ENCODE data around the gene DMD. TPM values are rescaled to one million over a fixed set of nuclear protein-coding genes. Genes with fewer than 3 reads are reported as not detected.

DMD gene
- total RNA-seq, 1 experiment from 2014 or later, result 6.2 TPM

- in situ Hi-C loops (cut with HindIII; ENCODE audit: low pct_unique_long_range_greater_than_20kb, low sequenced_read_pairs), result no loop called here
- DNase-seq (ENCODE audit: low read depth), result no peak
Observed at GRCh38 chrX:31320740-31321139, 1890.6 kb downstream of the DMD start.

GRCh38 chrX:31319586-31319985 lies 1891.8 kb downstream of the DMD start:
- no peak for DNase-seq (ENCODE audit: low read depth)
- in situ Hi-C loops (cut with HindIII; ENCODE audit: low pct_unique_long_range_greater_than_20kb, low sequenced_read_pairs), result no loop called here

DNA sequence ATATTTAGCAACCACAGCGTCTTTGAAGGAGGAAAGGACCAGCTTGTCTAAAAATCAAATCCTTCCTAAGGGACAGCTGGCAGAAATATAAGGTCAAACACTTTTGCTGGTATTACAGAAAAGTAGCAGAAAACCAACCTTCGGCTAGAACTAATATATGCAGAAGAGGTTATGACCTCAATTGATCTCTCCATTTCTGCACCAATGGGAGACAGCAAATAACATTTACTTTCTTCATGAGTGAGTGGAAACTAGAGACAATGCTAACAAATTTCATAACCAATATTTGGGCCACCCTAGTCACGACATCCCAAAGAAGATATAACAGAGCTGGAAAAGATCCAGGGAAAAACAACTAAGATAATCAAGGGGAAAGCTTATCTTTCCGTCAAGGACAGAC lies 1892.5 kb downstream of the DMD start:
- in situ Hi-C loops (cut with HindIII; ENCODE audit: low pct_unique_long_range_greater_than_20kb, low sequenced_read_pairs), result no loop called here
- no peak for DNase-seq (ENCODE audit: low read depth)

GRCh38 chrX:31316340-31316991 lies 1894.9 kb downstream of the DMD start:
- in situ Hi-C loops (cut with HindIII; ENCODE audit: low pct_unique_long_range_greater_than_20kb, low sequenced_read_pairs), result no loop called here
- DNase-seq (ENCODE audit: low read depth), result no peak

- no peak for DNase-seq (ENCODE audit: low read depth)
- in situ Hi-C loops (cut with HindIII; ENCODE audit: low pct_unique_long_range_greater_than_20kb, low sequenced_read_pairs), result no loop called here
Observed at GRCh38 chrX:31314921-31315320, 1896.4 kb downstream of the DMD start.

DNA sequence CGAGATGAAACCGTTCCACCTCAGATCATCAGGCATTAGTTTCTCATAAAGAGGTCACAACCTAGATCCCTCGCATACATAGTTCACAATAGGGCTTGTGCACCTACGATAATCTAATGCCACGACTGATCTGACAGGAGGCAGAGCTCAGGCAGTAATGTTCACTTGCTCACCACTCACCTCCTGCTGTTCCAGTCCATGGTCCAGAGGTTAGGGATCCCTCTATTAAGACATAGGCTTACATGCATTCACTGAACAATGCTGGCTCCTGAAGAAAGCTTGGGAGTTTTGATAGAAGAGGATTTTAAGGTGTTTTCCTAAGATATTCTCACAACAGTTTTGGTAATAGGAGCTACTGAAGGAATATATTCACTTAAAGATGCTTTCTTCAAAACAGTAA lies 1903.4 kb downstream of the DMD start:
- in situ Hi-C loops (cut with HindIII; ENCODE audit: low pct_unique_long_range_greater_than_20kb, low sequenced_read_pairs), result no loop called here
- DNase-seq (ENCODE audit: low read depth), result no peak

- in situ Hi-C loops (cut with HindIII; ENCODE audit: low pct_unique_long_range_greater_than_20kb, low sequenced_read_pairs), result no loop called here
- DNase-seq (ENCODE audit: low read depth), result no peak
Observed at GRCh38 chrX:31302573-31303075, 1908.7 kb downstream of the DMD start.

- DNase-seq (ENCODE audit: low read depth), result no peak
- in situ Hi-C loops (cut with HindIII; ENCODE audit: low pct_unique_long_range_greater_than_20kb, low sequenced_read_pairs), result no loop called here
Observed at GRCh38 chrX:31301941-31302340, 1909.4 kb downstream of the DMD start.

- in situ Hi-C loops (cut with HindIII; ENCODE audit: low pct_unique_long_range_greater_than_20kb, low sequenced_read_pairs), result no loop called here
- no peak for DNase-seq (ENCODE audit: low read depth)
Observed at GRCh38 chrX:31301203-31301602, 1910.1 kb downstream of the DMD start.

DNA sequence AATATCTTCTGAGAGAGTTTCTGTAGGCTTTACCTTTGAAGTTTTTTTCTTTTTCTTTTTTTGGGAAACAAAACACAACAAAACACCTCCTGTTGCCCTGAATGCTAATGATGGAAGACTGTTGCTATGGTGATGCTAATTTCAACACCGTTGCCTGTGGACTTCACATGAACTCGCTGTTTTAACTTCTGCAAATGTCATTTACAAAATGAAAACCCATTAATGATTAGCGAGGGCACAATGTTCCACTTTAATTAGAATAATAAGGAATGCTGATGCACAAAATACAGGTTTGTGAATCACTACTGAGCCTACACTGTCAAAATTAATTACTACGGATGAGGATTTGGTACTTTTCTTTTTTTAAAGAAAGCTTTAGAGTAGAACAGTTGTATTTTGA lies 1912.4 kb downstream of the DMD start:
- no peak for DNase-seq (ENCODE audit: low read depth)
- in situ Hi-C loops (cut with HindIII; ENCODE audit: low pct_unique_long_range_greater_than_20kb, low sequenced_read_pairs), result no loop called here

DNA sequence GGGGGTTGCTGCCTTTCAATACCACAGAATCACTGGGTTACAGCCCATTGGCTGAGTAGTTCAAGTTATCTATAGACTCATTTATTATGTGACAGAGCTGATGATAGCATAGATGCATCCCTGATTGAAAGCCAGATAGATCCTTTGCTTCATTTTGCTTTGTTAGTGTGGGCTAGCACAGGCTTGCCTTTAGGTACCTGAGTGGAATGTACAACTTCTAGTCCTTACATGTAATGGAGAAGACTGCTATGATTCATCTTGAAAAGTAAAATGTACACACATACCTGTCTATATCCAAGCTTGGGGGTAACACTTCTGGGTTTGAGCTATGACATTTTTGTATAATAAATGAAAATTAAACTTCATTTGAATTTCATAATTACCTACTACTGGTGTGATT lies 1913.5 kb downstream of the DMD start:
- no peak for DNase-seq (ENCODE audit: low read depth)
- in situ Hi-C loops (cut with HindIII; ENCODE audit: low pct_unique_long_range_greater_than_20kb, low sequenced_read_pairs), result no loop called here

- in situ Hi-C loops (cut with HindIII; ENCODE audit: low pct_unique_long_range_greater_than_20kb, low sequenced_read_pairs), result no loop called here
- no peak for DNase-seq (ENCODE audit: low read depth)
Observed at GRCh38 chrX:31294475-31294874, 1916.9 kb downstream of the DMD start.

DNA sequence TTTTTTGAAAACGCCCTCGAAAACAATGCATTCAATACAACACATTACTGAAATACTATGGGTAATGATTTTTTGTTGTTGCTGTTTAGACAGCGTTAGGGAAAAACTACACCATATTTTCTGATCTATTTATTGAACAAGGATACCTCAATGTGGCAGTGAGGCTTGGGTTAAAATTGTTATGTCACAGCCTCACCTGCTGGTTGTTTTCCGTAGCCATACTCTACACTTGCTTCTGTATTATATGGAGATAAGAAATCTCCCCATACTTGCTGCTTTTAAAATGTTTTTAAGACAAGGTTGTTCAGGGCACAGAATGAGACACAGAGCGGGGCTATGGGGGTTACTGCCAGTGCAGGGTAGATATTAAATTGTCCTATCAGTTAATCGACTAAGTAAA lies 1917.9 kb downstream of the DMD start:
- no peak for DNase-seq (ENCODE audit: low read depth)
- in situ Hi-C loops (cut with HindIII; ENCODE audit: low pct_unique_long_range_greater_than_20kb, low sequenced_read_pairs), result no loop called here

- in situ Hi-C loops (cut with HindIII; ENCODE audit: low pct_unique_long_range_greater_than_20kb, low sequenced_read_pairs), result no loop called here
- DNase-seq (ENCODE audit: low read depth), result no peak
Observed at GRCh38 chrX:31291131-31291530, 1920.2 kb downstream of the DMD start.

DNA sequence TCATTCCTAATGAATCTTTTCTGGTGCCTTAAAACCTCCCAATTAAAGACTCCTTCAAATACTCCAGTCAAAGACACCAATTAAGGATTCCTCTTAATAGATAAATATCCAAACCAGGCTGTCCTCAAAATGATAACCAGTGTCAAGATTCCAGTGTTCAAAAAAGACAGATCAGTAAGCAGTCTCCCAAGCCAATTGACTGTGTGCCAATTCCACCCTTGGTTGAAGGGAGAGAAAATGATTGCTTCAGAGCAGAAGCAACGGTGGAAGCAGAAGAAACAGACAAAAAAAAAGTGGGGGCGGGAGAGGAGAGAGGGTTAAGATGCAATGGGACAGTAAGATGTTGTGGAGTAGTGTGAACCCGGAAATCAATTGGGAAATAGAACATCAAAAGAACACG lies 1923.5 kb downstream of the DMD start:
- in situ Hi-C loops (cut with HindIII; ENCODE audit: low pct_unique_long_range_greater_than_20kb, low sequenced_read_pairs), result no loop called here
- DNase-seq (ENCODE audit: low read depth), result no peak

- in situ Hi-C loops (cut with HindIII; ENCODE audit: low pct_unique_long_range_greater_than_20kb, low sequenced_read_pairs), result no loop called here
- no peak for DNase-seq (ENCODE audit: low read depth)
Observed at GRCh38 chrX:31280580-31280979, 1930.8 kb downstream of the DMD start.

GRCh38 chrX:31279359-31279758 lies 1932.0 kb downstream of the DMD start:
- DNase-seq (ENCODE audit: low read depth), result peak; percentile 30
- in situ Hi-C loops (cut with HindIII; ENCODE audit: low pct_unique_long_range_greater_than_20kb, low sequenced_read_pairs), result no loop called here

DNA sequence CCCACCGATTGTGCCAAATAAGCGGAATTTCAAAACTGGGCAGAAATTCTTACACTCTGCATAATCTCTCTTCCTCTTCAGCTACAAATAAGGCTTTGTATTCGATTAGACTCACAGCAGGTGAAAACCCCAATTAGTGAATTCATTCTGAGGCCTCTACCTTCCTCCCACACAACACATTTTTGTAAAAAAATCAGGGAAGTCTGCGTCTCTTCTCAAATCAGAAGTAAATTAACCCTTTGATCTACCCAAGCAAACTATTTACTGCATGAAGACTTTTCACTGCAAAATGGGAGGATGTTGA lies 1938.9 kb downstream of the DMD start:
- DNase-seq (ENCODE audit: low read depth), result no peak
- in situ Hi-C loops (cut with HindIII; ENCODE audit: low pct_unique_long_range_greater_than_20kb, low sequenced_read_pairs), result no loop called here

- DNase-seq (ENCODE audit: low read depth), result no peak
- in situ Hi-C loops (cut with HindIII; ENCODE audit: low pct_unique_long_range_greater_than_20kb, low sequenced_read_pairs), result no loop called here
Observed at GRCh38 chrX:31271615-31272471, 1939.5 kb downstream of the DMD start.

GRCh38 chrX:31269914-31270313 lies 1941.4 kb downstream of the DMD start:
- in situ Hi-C loops (cut with HindIII; ENCODE audit: low pct_unique_long_range_greater_than_20kb, low sequenced_read_pairs), result no loop called here
- no peak for DNase-seq (ENCODE audit: low read depth)

All from Caki2 (cell line).